ENCODE results near the gene TMEM174.

Gene TMEM174

DNA sequence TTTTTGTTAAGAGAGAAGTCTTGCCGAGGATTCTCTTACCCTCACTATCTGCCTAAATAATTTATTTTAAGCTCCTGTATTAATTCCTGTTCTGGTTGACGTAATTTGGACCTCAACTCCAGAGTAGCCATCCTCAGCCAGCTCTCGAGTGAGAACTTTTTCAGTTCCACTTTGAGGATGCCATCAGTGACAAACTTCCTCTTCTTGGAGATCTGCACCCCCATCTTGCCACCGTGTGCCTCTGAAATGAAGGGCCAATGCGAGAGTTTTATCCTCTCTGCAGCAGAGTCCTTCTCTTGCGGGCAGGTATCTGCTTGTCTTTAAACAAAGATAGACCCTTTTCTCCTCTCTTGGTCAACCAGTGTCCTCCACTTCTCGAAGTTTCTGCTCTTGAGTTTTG lies 19.5 kb upstream of the TMEM174 start:
- DNase-seq (ENCODE audit: low read depth): no peak

DNA sequence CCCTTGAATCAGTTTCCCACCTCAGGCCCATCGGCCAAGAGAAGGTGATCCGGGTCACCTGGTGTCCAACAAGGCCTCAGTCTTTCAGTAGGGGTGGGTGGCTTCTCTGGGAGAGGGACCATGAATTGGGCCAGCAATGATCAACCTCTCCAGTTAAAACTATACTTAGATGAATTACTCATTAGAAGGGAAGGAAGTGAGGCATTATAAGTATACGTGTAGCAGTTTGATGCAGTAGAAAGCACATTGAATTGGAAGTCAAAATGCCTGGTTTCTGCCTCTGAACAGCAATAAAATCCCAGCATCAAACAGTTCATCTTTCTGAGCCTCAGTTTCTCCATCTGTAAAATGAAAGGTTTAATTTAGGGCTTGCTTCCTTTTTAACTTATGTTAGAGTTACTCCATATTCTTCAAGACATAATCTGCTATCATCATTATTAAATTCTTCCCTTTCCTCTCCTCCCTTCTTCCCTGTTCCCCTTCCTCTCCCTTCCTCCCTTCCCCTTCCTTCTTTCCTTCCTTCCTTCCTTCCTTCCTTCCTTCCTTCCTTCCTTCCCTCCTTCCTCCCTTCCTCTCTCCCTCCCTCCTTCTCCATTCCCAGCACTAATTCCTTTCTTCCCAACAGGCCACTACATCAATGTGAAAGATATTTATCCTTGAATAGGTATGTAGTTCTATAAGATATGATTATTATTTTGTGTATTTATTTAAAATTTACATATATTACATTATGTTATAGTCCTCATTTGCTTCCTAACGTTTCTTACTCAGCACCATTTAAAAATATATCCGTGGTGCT lies 18.6 kb upstream of the TMEM174 start:
- DNase-seq (ENCODE audit: low read depth): no peak

DNA sequence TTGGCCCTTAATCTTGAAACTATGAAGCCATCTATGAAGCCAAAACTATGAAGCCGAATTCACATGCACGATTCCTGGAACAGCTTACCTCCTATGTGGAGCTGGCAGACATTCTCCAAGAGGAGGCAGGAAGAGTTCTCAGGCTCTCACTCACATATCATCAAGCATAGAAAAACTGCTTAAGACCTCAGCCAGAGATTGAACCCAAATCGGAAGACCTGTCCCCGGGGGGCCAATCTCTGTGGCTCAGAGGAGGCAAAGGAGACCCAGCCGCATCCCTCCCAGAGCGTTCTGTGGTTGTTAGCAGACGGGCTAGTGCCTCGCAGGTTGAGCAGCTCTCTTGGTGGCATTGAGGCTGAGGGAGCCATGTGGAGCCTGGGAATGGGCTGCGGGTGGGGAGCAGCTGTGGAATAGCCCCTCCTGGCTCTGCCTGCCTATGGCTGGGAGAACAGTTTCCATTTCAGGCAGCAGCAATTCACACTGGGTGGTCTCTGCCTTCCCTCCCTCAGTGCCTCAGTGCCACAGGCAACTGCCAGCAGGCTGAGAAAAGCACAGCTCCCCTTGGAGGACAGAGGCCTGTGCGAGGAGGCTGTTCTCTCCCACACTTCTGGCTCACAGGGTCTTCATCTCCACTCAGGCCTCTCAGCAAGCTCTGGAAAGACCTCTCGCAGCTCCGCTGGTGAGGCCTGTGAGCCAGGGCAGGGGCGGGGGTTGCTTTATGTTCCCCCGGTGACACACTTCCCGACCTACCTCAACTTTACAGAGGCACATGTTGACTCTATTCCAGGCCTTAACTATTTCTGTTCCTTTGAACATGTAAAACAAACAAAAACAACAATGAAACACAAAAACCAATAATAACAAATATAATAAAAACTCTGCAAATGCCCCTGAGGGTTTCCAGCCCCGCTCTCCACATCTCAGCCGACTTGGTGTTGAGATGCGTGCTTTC lies 17.4 kb upstream of the TMEM174 start:
- no peak for DNase-seq (ENCODE audit: low read depth)

DNA sequence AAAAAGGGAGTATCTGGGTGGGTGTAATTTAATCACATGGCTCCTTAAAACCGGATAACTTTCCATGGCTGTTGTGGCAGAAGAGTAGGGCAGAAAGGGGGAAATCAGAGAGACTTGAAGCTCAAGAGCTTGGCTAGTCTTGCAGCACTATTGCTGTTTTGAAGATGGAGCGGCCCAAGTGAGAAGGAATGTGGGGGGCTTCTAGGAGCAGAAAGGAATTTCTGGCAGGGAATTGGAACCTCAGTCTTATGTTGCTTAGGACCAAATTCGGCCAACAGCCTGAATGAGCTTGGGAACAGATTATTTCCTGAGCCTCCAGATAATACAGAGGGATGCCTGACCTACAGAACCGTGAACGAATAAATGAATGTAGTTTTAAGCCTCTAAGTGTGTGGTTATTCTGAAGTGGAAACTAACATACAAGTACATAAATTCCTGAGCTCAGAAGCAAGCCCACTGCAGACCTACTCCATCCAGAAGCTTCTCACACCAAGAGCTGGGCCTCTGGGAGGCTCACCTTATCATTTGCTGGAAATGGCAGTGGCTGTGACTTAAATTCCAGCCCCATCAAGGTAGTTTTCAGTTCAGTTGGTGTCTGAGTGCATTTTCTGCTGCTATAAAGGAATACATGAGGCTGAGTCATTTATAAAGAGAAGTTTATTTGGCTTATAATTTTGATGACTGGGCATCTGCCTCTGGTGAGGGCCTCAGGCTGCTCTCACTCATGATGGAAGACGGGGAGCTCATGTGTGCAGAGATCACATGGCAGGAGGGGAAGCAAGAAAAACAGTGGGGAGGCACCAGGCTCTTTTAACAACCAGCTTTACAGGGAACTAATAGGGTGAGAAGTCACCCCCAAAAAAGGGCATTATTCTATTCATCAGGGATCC lies 15.3 kb upstream of the TMEM174 start:
- no peak for DNase-seq (ENCODE audit: low read depth)

DNA sequence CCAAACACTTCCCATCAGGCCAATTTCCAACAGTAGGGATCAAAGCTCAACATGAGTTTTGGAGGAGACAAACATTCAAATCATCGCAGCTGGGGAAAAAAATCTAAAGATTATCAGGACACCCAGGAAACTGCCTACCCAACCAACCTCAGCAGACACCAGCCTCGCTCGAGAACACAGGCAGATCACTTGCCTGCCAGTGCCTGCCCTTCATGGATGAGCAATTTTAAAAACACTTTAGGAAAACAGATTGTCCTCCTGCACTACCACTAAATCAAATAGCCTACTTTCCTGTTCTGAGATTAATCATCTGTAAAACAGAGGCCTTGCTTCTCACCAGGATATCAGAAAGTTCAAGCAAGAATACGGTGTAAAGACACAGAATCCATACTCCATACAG lies 14.7 kb upstream of the TMEM174 start:
- DNase-seq (ENCODE audit: low read depth): no peak

DNA sequence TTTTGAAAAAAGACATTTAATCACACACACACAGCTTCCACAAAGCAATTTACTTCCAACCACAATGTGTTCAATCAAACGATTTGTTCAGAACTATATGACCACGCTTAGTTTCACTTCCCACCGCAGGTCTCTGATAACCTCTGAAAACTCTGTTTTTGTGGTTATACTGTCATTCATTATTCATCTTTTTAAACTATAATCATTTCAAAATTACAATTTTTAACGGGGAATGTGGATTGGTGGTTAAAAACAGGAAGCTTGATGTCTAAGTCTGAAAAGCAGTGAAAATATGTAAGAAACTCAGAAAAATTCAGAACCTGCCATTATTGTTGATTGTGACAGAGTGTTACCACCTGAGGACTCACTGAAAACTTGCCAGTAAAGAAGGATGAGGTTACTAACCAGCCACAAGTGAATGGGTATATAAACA lies 12.7 kb upstream of the TMEM174 start:
- DNase-seq (ENCODE audit: low read depth): no peak

DNA sequence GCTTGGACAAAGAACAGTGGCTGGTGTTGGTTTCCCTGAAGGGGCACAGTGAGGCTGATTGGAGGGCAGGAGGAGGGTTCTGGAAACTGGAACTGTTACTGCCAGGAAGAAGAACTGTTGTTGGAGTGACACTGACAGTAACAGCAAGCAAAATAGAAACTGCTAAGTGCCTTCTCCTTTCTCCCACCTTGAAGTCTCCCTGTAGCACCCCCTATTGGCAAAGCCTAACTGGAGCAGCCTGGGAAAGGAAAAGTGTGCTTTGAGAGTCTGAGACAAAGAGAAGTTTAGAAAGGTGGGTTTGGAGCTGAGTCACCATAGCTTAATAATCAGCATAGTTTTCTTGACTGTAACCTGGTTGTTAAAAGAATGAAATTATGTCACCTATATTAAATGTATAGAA lies 2.5 kb upstream of the TMEM174 start:
- DNase-seq (ENCODE audit: low read depth): no peak

DNA sequence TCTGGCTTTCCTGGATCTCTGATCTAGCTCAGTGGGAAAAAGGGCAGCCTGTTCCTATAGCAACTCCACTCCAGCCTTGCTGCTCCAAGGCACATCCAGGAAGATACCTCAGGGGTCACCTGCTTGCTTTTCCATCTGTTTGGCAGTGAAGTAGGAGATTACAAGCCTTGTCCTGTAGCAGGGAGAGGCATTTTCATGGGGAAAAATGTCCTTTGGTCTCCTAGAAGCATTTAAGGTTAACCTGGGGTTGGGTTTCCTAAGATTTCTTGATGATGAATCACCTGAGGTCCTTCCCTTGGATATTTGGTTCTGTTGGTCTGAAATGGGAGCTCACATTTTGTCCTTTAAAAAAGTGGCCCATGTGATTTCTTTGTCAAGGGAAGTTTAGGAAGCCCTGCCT lies 1.5 kb upstream of the TMEM174 start:
- no peak for DNase-seq (ENCODE audit: low read depth)

DNA sequence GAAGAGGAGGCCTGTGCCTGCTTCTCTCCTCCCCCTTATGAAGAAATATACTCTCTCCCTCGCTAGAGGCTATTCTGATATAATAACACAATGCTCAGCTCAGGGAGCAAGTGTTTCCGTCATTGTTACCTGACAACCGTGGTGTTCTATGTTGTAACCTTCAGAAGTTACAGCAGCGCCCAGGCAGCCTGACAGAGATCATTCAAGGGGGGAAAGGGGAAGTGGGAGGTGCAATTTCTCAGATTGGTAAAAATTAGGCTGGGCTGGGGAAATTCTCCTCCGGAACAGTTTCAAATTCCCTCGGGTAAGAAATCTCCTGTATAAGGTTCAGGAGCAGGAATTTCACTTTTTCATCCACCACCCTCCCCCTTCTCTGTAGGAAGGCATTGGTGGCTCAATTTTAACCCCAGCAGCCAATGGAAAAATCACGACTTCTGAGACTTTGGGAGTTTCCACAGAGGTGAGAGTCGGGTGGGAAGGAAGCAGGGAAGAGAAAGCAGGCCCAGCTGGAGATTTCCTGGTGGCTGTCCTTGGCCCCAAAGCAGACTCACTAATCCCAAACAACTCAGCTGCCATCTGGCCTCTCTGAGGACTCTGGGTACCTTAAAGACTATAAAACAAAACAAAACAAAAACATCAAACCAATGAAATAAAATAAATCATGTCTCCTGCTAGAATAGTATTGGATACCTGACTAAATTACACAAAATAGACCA lies 1.3 kb downstream of the TMEM174 start:
- DNase-seq (ENCODE audit: low read depth): no peak

DNA sequence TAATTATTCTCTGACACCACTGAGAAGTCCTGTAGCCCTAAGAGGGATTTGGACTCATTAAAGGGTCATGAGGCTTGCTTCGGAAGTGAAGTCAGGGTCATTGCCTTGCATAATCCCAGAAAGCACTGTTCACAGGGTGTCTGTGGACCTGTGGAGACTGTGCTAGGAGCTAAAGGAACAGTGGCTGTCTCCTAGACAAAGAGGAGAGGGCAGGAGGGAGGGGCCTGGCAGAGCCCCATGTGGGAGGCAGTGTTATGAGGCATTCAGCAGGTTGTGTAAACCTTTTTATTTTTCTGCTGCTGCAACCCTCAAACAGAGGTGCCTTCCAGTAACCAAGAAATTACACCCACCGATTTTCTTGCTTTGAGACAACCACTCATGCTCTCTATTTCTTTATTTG lies 3.3 kb downstream of the TMEM174 start:
- no peak for DNase-seq (ENCODE audit: low read depth)

DNA sequence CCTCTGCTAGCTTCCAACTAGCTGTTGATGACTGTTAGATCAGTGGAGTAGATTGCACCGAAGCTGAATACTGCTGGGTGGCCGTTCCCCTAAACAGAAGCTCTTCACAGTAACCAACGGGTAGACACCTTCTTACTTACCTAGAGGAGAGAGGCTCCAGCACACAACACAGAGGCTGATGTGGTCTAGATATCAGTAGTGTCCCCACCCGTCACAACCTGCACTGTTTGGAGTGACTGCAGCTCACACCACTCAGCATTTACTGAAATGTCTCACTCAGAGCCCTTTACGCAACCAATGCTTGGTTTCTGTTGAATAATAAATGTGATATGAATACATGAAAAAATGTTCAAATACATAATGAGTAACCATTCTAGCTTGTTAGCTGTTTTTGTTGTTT lies 5.3 kb downstream of the TMEM174 start:
- no peak for DNase-seq (ENCODE audit: low read depth)

DNA sequence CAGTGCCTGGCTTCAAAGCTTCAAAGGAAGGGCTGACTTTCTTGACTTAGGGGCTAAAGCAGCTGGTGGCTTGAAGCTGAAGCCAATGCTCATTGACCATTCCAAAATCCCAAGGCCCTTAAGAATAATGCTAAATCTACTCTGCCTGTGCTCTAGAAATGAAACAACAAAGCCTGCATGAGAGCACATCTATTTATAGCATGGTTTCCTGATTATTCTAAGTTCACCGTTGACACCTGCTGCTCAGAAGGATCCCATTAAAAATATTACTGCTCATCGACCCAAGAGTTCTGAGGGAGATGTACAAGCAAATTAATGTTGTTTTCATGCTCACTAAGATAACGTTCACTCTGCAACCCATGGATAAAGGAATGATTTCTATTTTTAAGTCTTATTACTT lies 6.7 kb downstream of the TMEM174 start:
- DNase-seq (ENCODE audit: low read depth): no peak

DNA sequence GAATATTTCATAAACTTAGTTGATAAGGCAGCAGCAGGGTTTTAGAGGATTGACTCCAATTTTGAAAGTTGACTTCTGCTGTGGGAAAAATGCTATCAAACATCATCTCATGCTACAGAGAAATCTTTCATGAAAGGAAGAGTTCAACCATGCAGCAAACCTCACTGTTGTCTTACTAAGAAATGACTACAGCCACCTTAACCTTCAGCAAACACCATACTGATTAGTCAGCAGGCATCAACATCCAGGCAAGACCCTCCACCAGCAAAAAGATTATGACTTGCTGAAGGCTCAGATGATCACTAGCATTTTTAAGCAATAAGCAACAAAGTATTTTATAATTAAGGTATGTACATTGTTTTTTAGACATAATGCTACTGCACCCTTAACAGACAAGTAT lies 7.6 kb downstream of the TMEM174 start:
- no peak for DNase-seq (ENCODE audit: low read depth)

DNA sequence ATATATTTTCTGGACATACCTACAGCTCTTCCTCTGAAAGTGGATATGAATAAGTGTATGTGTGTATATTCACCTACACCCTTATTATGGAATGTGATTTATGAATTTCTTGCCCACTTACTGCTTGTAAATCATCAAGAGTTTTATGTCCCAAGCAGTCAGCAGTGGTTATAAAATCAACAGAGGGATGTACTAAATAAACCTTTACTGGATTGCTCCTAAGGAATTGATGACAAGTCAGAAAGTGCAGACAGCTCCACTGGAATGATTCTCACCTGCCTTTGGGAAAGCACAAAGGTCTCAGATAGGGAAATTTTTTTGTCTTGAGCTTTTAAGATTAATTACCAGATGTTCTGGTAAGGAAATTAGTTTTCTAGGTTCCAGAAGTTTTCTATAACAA lies 9.3 kb downstream of the TMEM174 start:
- DNase-seq (ENCODE audit: low read depth): no peak

DNA sequence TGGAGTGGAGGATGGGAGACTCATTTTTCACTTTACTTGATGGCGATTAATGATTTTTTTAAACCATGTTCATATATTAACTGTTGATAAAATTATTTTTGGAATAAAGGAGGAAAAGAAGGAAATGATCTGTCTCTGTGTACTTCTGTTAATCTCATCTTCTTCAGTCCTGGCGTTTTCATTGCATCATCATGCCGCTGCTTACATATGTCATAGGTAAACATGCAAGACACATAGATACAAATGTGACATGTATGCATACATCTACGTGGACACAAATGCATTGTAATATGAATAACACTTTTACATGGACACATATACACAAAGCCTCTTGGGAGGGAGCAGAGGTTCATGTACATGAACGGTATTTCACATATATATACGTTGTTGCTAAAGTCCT lies 10.0 kb downstream of the TMEM174 start:
- DNase-seq (ENCODE audit: low read depth): no peak

DNA sequence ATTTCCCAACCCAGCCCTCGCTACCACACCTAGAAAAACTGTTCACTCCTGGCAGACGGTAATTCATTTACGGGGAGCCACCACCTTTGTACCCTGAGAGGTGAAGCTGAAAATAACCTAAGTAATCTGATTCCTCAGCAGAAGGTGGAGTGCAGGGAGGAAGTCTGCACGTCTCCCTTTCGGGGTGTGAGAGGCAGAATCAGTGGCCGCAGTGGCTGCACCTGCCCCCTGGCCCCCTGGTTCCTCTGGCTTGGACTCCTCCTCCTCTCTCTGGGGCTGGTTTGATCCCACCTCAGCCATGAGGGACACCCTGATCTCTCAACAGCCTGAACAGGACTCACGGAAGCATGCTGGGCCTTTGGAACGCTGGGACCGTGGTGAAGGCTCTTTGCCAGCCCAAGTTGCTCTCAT lies 10.5 kb downstream of the TMEM174 start:
- DNase-seq (ENCODE audit: low read depth): no peak

DNA sequence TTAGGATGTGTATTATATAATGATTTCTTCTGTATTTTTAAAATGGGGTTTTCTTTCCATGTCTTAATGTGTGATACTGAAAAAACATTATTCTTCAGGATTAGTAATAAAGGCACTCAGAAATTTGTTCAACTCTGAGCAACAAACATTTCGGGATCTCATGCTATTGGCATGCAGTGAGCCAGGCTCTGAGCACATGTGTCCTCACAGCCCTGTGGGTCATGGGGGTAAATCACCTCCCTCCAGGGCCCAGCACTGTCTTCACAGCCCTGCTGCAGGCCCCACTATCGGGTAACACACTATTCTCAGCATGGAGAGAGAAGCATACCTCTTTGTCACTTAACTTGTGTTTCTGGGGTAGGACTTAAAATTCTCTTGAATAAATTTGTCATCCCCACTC lies 14.0 kb downstream of the TMEM174 start:
- no peak for DNase-seq (ENCODE audit: low read depth)

DNA sequence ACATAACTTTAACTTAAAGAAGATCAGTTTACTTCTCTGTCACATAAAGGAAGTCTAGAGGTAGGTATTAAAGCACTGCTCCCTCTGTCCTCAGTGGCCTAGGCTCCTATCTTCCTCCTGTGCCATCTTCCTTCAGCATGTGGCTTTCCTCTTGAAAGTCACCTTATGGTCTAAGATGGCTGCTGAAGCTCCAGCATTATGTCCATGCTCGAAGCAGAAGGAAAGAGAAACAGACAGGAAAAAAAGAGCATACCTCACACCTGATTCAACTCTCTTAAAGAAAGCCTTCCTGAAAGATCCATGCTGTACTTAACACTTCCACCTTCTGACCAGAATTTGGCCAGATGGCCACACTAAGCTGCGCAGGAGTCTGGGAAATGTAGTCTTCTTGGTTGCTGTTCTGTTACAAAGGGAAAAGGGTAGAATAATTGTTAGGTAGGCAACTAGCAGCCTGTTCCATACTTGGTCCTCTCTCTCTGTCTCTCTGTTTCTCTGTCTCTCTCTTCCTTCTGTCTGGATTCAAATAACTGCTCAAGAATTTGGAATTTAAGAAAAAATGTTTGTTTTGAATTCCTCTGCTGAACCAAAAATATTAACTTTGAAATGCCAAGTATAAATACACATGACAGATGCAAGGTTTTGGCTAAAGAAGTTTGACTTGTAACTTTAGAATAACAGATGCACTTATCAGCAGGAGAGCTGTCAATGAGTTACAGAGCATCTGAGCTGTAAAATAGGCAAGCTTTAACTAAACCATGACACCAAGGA lies 16.0 kb downstream of the TMEM174 start:
- DNase-seq (ENCODE audit: low read depth): no peak

DNA sequence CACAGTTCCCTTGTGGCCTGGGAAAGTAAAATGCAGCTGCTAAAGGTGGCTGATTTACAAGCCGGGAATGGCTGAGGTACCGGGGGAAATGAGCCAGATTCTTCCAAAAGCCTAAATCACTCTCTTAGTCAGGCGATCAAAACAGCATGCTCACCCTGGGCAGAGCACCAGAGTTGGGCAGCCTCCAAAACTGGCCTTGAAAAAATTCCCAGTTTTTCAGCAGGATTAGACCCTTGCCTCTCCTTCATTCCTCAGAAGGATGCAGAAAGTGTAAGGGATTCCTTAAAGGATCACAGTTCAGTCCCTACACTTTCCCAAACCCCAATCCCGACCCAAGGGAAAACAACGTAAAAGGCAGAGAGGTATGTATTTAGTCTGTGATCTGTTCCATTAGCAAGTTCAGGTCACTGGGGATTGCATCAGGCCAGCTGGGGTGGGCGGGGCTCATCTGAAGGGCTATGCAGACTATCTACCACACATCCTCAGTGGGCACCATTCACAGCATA lies 16.9 kb downstream of the TMEM174 start:
- no peak for DNase-seq (ENCODE audit: low read depth)

DNA sequence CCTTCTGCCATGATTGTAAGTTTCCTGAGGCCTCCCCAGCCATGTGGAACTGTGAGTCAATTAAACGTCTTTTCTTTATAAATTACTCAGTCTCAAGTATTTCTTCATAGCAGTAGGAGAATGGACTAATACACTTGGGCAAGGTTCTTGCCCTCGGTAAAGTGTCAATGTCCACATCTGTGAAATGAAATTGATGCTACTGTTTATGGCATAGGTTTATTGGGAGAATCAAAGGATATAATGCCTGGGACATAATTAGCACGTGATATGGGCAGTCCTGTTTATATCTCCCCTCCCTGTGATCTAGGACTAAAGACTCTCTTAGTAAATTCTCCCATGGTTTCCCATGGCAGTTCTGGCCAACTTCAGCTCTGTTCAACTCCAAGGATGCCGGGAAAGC lies 19.4 kb downstream of the TMEM174 start:
- no peak for DNase-seq (ENCODE audit: low read depth)

DNA sequence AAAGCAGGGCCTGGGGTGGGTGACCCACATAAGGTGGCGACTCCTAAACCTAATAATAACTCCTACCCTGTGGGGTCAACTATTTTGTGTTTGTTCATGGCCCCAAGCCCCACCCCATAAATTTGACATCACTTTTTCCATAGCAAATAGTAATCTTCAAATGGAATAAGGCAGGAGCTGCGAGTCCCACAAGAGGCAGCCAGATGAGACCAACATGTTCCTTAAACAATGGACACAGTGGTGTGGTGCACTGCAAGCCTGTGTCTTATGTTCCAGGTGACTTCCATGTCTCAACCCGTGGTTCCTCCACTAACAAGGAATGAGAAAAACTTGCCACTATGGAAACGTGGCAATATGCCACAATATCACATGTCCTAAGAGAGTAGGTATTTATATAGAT lies 20.6 kb downstream of the TMEM174 start:
- no peak for DNase-seq (ENCODE audit: low read depth)
